ENCODE results near the gene CLPTM1L.

GRCh38 chr5:1354576-1354975 is 9.7 kb upstream of the CLPTM1L start:
- no peak for TF ChIP-seq CTCF (IDR thresholded peaks at IDR 0.05)
- no peak for TF ChIP-seq MAX (IDR thresholded peaks at IDR 0.05)
- no peak for TF ChIP-seq KDM5A (IDR thresholded peaks at IDR 0.05)
